SK-N-SH (cell line): ENCODE measurements around the gene PPP1R10. TPM values are rescaled to one million over a fixed set of nuclear protein-coding genes. Genes with fewer than 3 reads are reported as not detected.

Experiments
- CTCF ChIA-PET: fragments of 300-600, 350-600 bp; formaldehyde crosslinking; extraction: SDS; loops from one replicate; lab custom pipeline; 2021; lab: Yijun Ruan, JAX
- POLR2A ChIA-PET: fragments of 350-600 bp; sonication (Branson Sonifier 250); formaldehyde crosslinking; extraction: SDS; loops from one replicate; lab custom pipeline; 2020; ENCODE audit warnings: antibody characterized with exemption, inconsistent platforms; lab: Yijun Ruan, JAX
- DNase-seq: peaks from one replicate; pipeline ENCODE4 v3.0.0; 2012
- H2AFZ ChIP-seq: fragments of 200-600 bp; sonication (generic); 2 replicates; pipeline ENCODE4 v1.8.1; 2016; ENCODE audit warnings: antibody characterized with exemption, mild to moderate bottlenecking, low read depth
- H3F3A ChIP-seq: fragments of 200-600 bp; sonication (generic); replicated peaks from 2 replicates; pipeline ENCODE3; 2016; ENCODE audit warnings: antibody characterized with exemption, mild to moderate bottlenecking; ENCODE audit not compliant: insufficient read depth
- H3K27ac ChIP-seq, 2 experiments: fragments of 200-500 bp in 1 of 2; fragments of 200-600 bp in 1 of 2; sonication (Bioruptor generic) in 1 of 2; sonication (generic), shearing (Covaris generic) in 1 of 2; 2 replicates each; pipeline versions ENCODE4 v1.5.1 to v1.6.1; 2014 to 2016; ENCODE audit warnings: low read depth in 2 of 2, inconsistent platforms in 1 of 2, low read length in 1 of 2, mild to moderate bottlenecking in 1 of 2, mixed read lengths in 1 of 2
- H3K27me3 ChIP-seq: fragments of 200-600 bp; sonication (generic), shearing (Covaris generic); 2 replicates; pipeline ENCODE4 v1.6.1; 2016; ENCODE audit warnings: mixed run types; ENCODE audit not compliant: insufficient read depth
- H3K36me3 ChIP-seq, 2 experiments: fragments of 200-500 bp in 1 of 2; fragments of 200-600 bp in 1 of 2; sonication (Bioruptor generic) in 1 of 2; sonication (generic) in 1 of 2; replicated peaks in 1 of 2; 2 replicates each; pipeline versions ENCODE3 to v1.5.1; 2014 to 2016; ENCODE audit warnings: low read length in 1 of 2, mild to moderate bottlenecking in 1 of 2; ENCODE audit not compliant: insufficient read depth in 2 of 2, control insufficient read depth in 1 of 2
- H3K4me1 ChIP-seq, 2 experiments: fragments of 200-500 bp in 1 of 2; fragments of 200-600 bp in 1 of 2; sonication (Bioruptor generic) in 1 of 2; sonication (generic), shearing (Covaris generic) in 1 of 2; 2 replicates each; pipeline versions ENCODE4 v1.5.1 to v1.6.1; 2014 to 2016; ENCODE audit warnings: low read depth in 1 of 2, low read length in 1 of 2, mixed run types in 1 of 2; ENCODE audit not compliant: insufficient read depth in 2 of 2, control insufficient read depth in 1 of 2
- H3K4me2 ChIP-seq: fragments of 200-600 bp; sonication (generic), shearing (Covaris generic); 2 replicates; pipeline ENCODE4 v1.6.1; 2017; ENCODE audit warnings: mixed run types
- H3K4me3 ChIP-seq, 2 experiments: fragments of 200-500 bp in 1 of 2; fragments of 200-600 bp in 1 of 2; sonication (Bioruptor generic) in 1 of 2; sonication (generic), shearing (Covaris generic) in 1 of 2; 2 replicates each; pipeline versions ENCODE4 v1.5.1 to v1.8.1; 2014 to 2016; ENCODE audit warnings: low read depth in 2 of 2, inconsistent platforms in 1 of 2, low read length in 1 of 2, mild to moderate bottlenecking in 1 of 2, mixed read lengths in 1 of 2, moderate library complexity in 1 of 2
- H3K79me2 ChIP-seq: fragments of 200-600 bp; sonication (generic); 2 replicates; pipeline ENCODE4 v1.8.1; 2017; ENCODE audit warnings: mild to moderate bottlenecking; ENCODE audit not compliant: insufficient read depth
- H3K9ac ChIP-seq: fragments of 200-600 bp; sonication (generic); 2 replicates; pipeline ENCODE4 v1.6.1; 2017; ENCODE audit warnings: mixed run types
- H3K9me2 ChIP-seq: fragments of 200-600 bp; sonication (generic); 2 replicates; pipeline ENCODE4 v1.6.1; 2017; ENCODE audit warnings: mixed run types
- H3K9me3 ChIP-seq: fragments of 200-600 bp; sonication (generic); 2 replicates; pipeline ENCODE4 v1.6.1; 2017; ENCODE audit warnings: mixed run types, mild to moderate bottlenecking, moderate library complexity
- H4K20me1 ChIP-seq: fragments of 200-600 bp; sonication (generic); 2 replicates; pipeline ENCODE4 v1.6.1; 2017; ENCODE audit warnings: mild to moderate bottlenecking, mixed run types; ENCODE audit not compliant: insufficient read depth
- EZH2phosphoT487 ChIP-seq: fragments of 200-600 bp; sonication (generic); IDR thresholded peaks from 2 replicates; pipeline ENCODE4 v1.6.1; 2017; ENCODE audit warnings: low read depth, mixed run types, mild to moderate bottlenecking, antibody characterized with exemption, moderate library complexity, borderline replicate concordance
- FOSL2 ChIP-seq: IDR thresholded peaks from 2 replicates; pipeline ENCODE4 v1.4.0; 2012; ENCODE audit warnings: low read depth, mild to moderate bottlenecking, moderate library complexity, borderline replicate concordance
- FOXJ3 ChIP-seq: sonication (generic); formaldehyde crosslinking; IDR thresholded peaks from 2 replicates; pipeline ENCODE4 v1.5.1; 2020; ENCODE audit warnings: mild to moderate bottlenecking, missing genetic modification reagents
- JUND ChIP-seq: IDR thresholded peaks from 2 replicates; pipeline ENCODE4 v1.4.0; 2012
- MXI1 ChIP-seq: IDR thresholded peaks from 2 replicates; pipeline ENCODE4 v1.6.1; 2012; ENCODE audit warnings: mild to moderate bottlenecking, low read depth, low read length, improper control_type of control experiment
- NFIC ChIP-seq: IDR thresholded peaks from 2 replicates; pipeline ENCODE4 v1.4.0; 2012; ENCODE audit warnings: borderline replicate concordance
- NRF1 ChIP-seq: IDR thresholded peaks from 2 replicates; pipeline ENCODE4 v1.6.1; 2012; ENCODE audit warnings: low read depth, mild to moderate bottlenecking, low read length
- POLR2AphosphoS5 ChIP-seq: IDR thresholded peaks from 2 replicates; pipeline ENCODE4 v1.6.1; 2012; ENCODE audit warnings: low read depth, low read length
- RAD21 ChIP-seq: IDR thresholded peaks from 2 replicates; pipeline ENCODE4 v1.6.1; 2012; ENCODE audit warnings: mild to moderate bottlenecking, low read length
- REST ChIP-seq: IDR thresholded peaks from 2 replicates; pipeline ENCODE4 v1.6.1; 2012; ENCODE audit warnings: mild to moderate bottlenecking, low read depth, low read length, moderate library complexity
- RFX5 ChIP-seq: IDR thresholded peaks from 2 replicates; pipeline ENCODE4 v1.6.1; 2012; ENCODE audit warnings: mild to moderate bottlenecking, improper control_type of control experiment, low read length
- RXRA ChIP-seq: IDR thresholded peaks from 2 replicates; pipeline ENCODE4 v1.4.0; 2012; ENCODE audit warnings: low read depth, mild to moderate bottlenecking, borderline replicate concordance
- SIN3A ChIP-seq: IDR thresholded peaks from 2 replicates; pipeline ENCODE4 v1.6.1; 2012; ENCODE audit warnings: low read depth, mild to moderate bottlenecking, low read length, moderate library complexity, borderline replicate concordance
- TAF1 ChIP-seq: IDR thresholded peaks from 2 replicates; pipeline ENCODE4 v1.6.1; 2012; ENCODE audit warnings: low read depth, mild to moderate bottlenecking, low read length, moderate library complexity, borderline replicate concordance
- YY1 ChIP-seq: IDR thresholded peaks from 2 replicates; pipeline ENCODE4 v1.4.0; 2012; ENCODE audit warnings: low read depth, mild to moderate bottlenecking
- ZBTB33 ChIP-seq: IDR thresholded peaks from 2 replicates; pipeline ENCODE4 v1.4.0; 2012; ENCODE audit warnings: low read depth, borderline replicate concordance
- WGBS: methylation state at CpG from one replicate; pipeline ENCODE4 v1.1.6; 2017; ENCODE audit warnings: low lambda C conversion rate; 5-methylcytosine and 5-hydroxymethylcytosine counted together
- polyA plus RNA-seq, 3 experiments: library from polyadenylated mRNA; depleted of rRNA; stranded (reverse); fragments of >200 nt; gene quantifications; 2 replicates each; pipeline ENCODE4 v1.2.3, GENCODE V29; 2012

The PPP1R10 gene
- polyA plus RNA-seq, 1 of the 3 experiments (the other 2 are of a cell fraction), result 16.8 TPM

GRCh38 chr6:30615219-30615957, 1.7 kb downstream of the PPP1R10 start (continued):
- peak; percentile 26; the same call in 1 of the 2 replicates for TF ChIP-seq ZBTB33
- no peak for TF ChIP-seq NFIC

GRCh38 chr6:30614843-30615218, 2.2 kb downstream of the PPP1R10 start:
- Histone ChIP-seq H3K9me2 (no peaks in the 10 kb centered on the region), H3K4me2 (peak overlapping the region; percentile 85), H3K27me3 (no peaks in the 10 kb centered on the region), H3K9ac (peak overlapping the region; percentile 99), H3K79me2 (peaks cover 74% of the 10 kb centered on the region), H4K20me1 (peaks cover 16% of the 10 kb centered on the region), H3K9me3 (no peaks in the 10 kb centered on the region), H3K27ac (peak overlapping the region; percentile 96 to 98), H3K4me3 (peak overlapping the region; percentile 78 to 94), H3K36me3 (peaks cover 31 to 43% of the 10 kb centered on the region in 2 experiments), H3K4me1 (peaks cover 25 to 32% of the 10 kb centered on the region in 2 experiments), H3F3A (peaks cover 48% of the 10 kb centered on the region), H2AFZ (no peak overlapping the region)
- 4% methylated on average over 6 of the region's 6 CpGs for WGBS
- DNase-seq, result peak; percentile 75
- ChIA-PET POLR2A (interaction anchor here (0.5 to 4.7 kb wide), 22 partner anchors 8 to 927 kb away, joined by 3 to 32 read pairs (median 4); partner anchors contain the start of genes ABCF1, ATAT1, C6orf136 and DDX39B), CTCF (interaction anchor here (1.2 to 3.8 kb wide), 5 partner anchors 10 to 108 kb away, joined by 3 to 33 read pairs (median 8); no protein-coding TSS in a partner anchor)
- TF ChIP-seq MXI1, result peak; percentile 77
- no peak for TF ChIP-seq RXRA
- no peak for TF ChIP-seq EZH2phosphoT487
- TF ChIP-seq YY1, result peak; percentile 90
- 0 out of 2 replicates have a peak, but pooled peaks have one; percentile 27 for TF ChIP-seq FOXJ3 (CRISPR knock-in tag)
- 0 out of 2 replicates have a peak, but pooled peaks have one; percentile 13 for TF ChIP-seq RFX5
- no peak for TF ChIP-seq FOSL2
- no peak for TF ChIP-seq RAD21
- peak; percentile 85 for TF ChIP-seq TAF1
- TF ChIP-seq SIN3A, result 0 out of 2 replicates have a peak, but pooled peaks have one; percentile 6
- peak; percentile 64; the same call in 1 of the 2 replicates for TF ChIP-seq REST
- 0 out of 2 replicates have a peak, but pooled peaks have one; percentile 13 for TF ChIP-seq NRF1
- TF ChIP-seq POLR2AphosphoS5, result peak; percentile 13
- peak; percentile 32 for TF ChIP-seq JUND
